Fibroblast of villous mesenchyme (primary cell): Measurements from ENCODE around the gene IGSF9. TPM values are rescaled to one million over a fixed set of nuclear protein-coding genes. Genes with fewer than 3 reads are reported as not detected.

Source experiments
- DNase-seq: peaks from one replicate; pipeline ENCODE4 v3.0.0-alpha.2; 2010; ENCODE audit warnings: low read depth
- H3K4me3 ChIP-seq: 2 replicates; pipeline ENCODE4 v1.5.1; 2011; ENCODE audit warnings: low read depth, mild to moderate bottlenecking, low read length
- total RNA-seq: library from RNA; depleted of rRNA; stranded (reverse); fragments of >200 nt; gene quantifications from 2 replicates; pipeline ENCODE4 v1.2.3, GENCODE V29; 2012
- TF ChIP-seq, protein P1 (sequence below): IDR thresholded peaks from 2 replicates; pipeline ENCODE4 v1.5.1; 2012; ENCODE audit warnings: low read depth, mild to moderate bottlenecking, low read length; ENCODE audit not compliant: insufficient read depth

IGSF9 gene
- total RNA-seq, 1 donor = not detected

DNA sequence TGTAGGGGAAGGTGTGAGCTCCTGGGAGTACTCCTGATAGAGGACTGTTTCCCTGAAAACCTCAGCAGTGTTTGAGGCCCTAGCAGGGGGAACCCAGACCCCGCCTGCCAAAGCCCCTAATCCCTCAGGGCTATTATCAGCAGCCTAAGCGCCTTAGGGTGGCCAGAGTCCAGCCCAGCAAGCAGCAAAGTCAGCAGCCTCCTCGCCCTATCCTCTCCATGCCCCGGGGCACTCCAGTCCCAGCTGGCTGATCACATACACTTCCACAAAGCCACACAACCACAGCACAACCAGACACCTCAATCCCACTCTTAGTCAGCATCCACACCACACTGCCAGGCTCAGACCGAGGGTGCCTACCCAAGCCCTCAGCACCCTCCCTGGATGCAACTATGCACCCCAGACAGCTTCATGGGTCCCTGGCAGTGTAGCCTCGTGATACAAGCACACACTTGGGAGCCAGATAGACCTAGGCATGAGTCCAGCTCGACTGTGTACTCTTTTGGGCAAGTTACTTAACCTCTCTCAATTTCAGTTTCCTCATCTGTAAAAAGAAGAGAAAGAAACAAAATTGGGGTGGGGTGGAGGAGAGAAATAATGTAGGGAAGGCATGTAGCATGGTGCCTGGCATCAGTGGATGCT is 7.1 kb downstream of the IGSF9 start:
- TF ChIP-seq, protein P1, sequence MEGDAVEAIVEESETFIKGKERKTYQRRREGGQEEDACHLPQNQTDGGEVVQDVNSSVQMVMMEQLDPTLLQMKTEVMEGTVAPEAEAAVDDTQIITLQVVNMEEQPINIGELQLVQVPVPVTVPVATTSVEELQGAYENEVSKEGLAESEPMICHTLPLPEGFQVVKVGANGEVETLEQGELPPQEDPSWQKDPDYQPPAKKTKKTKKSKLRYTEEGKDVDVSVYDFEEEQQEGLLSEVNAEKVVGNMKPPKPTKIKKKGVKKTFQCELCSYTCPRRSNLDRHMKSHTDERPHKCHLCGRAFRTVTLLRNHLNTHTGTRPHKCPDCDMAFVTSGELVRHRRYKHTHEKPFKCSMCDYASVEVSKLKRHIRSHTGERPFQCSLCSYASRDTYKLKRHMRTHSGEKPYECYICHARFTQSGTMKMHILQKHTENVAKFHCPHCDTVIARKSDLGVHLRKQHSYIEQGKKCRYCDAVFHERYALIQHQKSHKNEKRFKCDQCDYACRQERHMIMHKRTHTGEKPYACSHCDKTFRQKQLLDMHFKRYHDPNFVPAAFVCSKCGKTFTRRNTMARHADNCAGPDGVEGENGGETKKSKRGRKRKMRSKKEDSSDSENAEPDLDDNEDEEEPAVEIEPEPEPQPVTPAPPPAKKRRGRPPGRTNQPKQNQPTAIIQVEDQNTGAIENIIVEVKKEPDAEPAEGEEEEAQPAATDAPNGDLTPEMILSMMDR = no peak
- no peak overlapping the region for H3K4me3 ChIP-seq
- no peak for DNase-seq

DNA sequence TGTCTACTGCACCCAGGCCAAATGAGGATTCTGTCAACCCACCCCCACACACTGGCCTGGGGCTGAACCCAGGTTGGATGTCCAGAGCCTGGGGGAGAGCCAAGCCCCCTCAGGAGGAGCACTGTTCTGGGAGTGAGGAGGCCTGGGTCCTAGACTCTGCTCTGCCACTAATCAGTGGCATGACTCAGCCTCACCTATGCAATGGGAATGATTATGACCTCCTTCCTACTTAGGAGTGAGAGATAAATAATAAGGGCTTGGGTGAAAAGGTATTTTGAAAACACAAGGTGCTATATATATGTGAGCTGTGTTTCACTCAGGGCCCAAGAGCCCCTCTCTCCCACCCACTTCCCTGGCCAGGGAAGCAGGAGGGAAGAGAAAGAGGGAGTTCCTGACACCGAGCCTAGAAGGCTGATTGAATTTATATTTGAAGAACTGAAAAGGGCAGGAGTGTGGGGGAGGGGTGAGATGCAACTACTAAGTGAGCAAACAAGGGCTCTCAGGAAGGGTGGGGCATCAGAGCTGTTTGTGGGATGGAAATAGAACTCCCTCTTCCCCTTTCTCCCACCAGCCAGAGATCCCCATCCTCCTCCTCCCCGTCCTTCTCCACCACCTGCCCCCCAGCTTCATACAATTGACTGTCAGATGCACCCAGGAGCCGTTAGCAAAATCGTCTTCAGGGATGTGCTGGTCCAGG is 8.2 kb downstream of the IGSF9 start:
- TF ChIP-seq, protein P1 = no peak
- no peak for DNase-seq
- no peak overlapping the region for H3K4me3 ChIP-seq

DNA sequence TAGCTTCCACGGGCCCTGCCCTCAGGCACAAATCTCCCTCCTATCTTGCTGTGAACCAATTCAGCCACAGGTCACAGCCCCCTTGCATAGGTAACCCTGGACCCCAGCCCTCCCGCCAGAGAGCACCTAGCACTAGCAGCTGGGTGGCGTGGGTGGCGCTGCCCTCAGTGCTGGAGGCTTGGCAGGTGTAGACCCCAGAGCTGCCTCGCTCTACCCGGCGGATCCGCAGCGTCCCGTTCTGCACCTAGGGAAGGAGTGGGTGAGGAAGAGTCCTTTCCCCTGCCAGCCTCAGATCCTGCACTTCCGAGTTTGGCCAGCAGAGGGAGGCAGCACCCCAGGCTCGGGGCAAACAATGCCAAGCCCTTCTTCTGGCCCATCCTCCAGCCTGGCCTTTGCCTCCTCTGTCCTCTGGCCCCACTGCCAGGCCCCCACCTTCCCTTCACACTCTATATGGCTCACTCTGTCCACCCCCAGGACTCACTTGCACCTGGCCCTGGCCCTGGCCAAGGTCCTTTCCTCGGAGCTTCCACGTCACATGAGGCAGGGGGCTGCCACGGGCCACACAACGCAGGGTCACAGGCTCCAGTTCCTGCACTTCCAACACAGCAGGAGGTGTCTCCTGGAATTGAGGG is 9.0 kb downstream of the IGSF9 start:
- peak; percentile 36 for DNase-seq
- H3K4me3 ChIP-seq = no peak overlapping the region
- TF ChIP-seq, protein P1 = peak; percentile 94

DNA sequence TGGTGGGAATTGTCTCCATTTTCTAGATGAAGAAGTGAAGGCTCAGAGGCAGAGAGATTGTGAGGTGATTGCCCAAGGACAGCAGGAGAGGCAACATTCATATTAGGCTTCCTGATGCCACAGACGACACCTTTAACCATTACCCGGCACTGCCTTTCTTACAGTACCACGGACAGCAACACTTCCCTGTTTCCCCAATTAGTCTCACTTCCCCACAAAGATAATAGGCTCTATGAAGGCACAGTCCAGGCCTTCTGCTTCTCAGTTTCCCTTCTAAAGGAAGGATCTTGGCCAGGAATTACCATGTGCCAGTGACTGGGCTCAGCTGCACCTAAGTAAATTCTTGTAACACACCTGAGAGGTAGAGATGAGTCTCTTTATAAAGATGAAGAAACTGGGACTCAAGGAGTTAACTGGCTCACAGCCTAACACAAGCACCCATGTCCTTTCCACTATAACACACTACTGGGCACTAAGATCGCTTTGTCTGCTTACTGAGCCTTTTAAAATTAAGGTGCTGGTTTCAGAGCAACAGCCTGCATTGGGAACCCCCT is 9.6 kb downstream of the IGSF9 start:
- H3K4me3 ChIP-seq = no peak overlapping the region
- TF ChIP-seq, protein P1 = no peak
- no peak for DNase-seq

DNA sequence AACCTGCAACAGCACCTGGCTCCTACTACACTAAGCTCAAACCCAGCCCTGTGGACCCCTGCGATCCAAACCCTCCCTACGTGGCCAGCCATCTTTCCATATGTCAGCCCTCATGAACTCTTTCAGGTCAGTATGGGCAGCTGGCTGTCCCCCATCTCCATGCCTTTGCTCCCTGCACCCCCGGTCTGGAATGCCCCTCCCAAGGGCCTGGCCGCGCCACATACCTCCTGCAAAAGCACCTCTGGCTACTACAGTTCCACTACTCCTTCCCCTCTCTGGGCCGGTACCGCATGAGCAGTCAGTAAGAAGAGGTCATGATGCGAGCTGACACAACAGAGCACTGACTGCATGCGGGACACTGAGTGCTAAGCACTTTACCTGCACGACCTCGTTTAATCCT is 10.1 kb downstream of the IGSF9 start:
- no peak for DNase-seq
- TF ChIP-seq, protein P1 = no peak
- no peak overlapping the region for H3K4me3 ChIP-seq

DNA sequence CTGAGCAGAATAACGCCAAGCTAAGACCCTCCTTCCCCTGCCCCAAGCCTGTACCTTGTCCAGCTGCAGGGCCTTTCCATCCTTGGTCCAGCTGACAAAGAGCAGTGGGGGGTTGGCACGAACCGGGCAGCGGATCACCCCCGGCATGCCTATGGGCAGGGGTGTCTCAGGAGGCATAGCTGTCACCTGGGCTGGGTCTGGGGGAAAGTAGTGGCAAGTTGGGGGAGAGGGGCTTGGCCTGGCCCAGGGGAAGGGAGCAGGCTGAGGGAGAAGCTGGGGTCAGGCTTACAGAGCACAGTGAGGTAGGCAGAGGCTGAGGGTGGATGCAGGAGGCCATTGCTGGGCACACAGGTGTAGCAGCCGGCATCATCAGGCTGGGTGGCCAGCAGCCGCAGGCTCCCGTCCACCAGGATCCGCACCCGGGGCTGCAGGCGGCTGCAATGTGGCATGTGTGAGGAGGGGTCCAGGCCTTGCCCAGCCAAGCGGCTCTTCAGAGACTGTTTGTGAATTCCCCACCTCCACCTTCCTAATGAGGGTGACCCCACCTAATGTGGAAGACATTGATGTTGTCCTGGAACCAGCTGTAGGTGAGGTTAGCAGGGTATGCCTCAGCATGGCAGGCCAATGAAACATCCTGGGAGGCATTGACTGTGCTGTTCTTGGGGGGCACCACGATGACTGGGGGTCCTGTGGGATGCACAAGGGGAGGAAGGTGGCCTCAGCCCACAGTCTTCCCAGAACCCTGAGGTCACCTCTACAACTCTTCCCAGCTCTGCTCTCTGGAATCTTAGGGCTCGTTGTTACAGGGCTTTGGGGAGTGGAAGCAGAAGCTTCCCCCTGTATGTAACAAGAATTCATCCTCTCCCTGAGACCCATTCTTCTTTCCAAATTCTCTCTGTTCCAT is 11.0 kb downstream of the IGSF9 start:
- H3K4me3 ChIP-seq = no peak overlapping the region
- DNase-seq = no peak
- TF ChIP-seq, protein P1 = no peak
